NCI-H1048 (cell line): ENCODE measurements around the gene CGB8.

Experiments used
- DNase-seq: peaks from one replicate; lab custom pipeline; 2025; lab: John Stamatoyannopoulos, UW

CGB8 gene

GRCh38 chr19:49006905-49007304 lies 42.0 kb downstream of the CGB8 start:
- DNase-seq: no peak

- no peak for DNase-seq
Measured at GRCh38 chr19:49004964-49005614, 43.8 kb downstream of the CGB8 start.

GRCh38 chr19:49004133-49004532 lies 44.8 kb downstream of the CGB8 start:
- no peak for DNase-seq

- DNase-seq: no peak
Measured at GRCh38 chr19:48999481-49000325, 49.2 kb downstream of the CGB8 start.

- no peak for DNase-seq
Measured at GRCh38 chr19:48997972-48998371, 50.9 kb downstream of the CGB8 start.
